ENCODE results near the gene BSDC1.

GRCh38 chr1:32413507-32414185 is 19.4 kb upstream of the BSDC1 start:
- peak; percentile 56 for TF ChIP-seq CTCF (IDR thresholded peaks at IDR 0.05; ENCODE audit: low read depth, low read length)
- no peak for TF ChIP-seq EZH2phosphoT487 (IDR thresholded peaks at IDR 0.05; ENCODE audit: low read depth)

Data from OCI-LY3 (cell line).